Medulla oblongata (tissue), 1 donor: ENCODE data around the gene GLCE.

Source experiments
- DNase-seq: peaks from one replicate; pipeline ENCODE4 v3.0.0-alpha.2; 2015; ENCODE audit errors: extremely low spot score

Gene GLCE

DNA sequence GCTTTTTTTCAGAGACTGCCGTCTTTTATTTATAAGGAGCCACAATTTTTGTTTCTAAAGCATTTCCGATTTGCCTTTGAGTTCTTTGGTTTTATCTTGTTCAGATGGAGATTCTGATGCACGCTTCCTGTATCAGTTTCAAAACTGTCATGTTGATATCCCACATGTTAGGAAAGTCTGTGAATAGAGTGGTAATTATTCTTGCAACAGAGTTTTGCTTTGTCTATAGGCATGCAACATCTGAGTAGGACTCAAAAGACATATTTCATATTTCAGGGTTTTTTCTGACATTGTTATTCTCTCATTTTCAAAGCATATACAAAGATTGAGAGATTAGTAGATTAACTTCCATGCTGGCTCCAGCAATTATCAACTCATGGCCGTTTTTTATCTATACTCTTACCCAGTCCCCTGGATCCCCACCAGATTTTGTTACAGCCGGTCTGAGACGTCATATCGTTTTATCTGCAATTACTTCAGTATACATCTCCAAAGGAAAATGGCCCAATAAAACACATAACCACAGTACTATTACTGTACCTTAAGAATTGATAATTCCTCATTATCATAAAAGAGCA, 160.6 kb downstream of the GLCE start:
- DNase-seq, result no peak
